Pancreas (tissue), 10 donors: Measurements from ENCODE around the gene MRPL42. TPM values are rescaled to one million over a fixed set of nuclear protein-coding genes. Genes with fewer than 3 reads are reported as not detected.
"Not testable (repeated sequence)": the region's sequence is repeated elsewhere in the genome, so short reads cannot be mapped to it uniquely, and the experiment has no call there.

ENCODE experiments used
- ATAC-seq, 4 donors: fragments of 200-7000 bp; cut with Tn5 transposase; one replicate each; pipeline versions ENCODE4 v1.8.0 to v1.9.1; 2020; ENCODE audit warnings: mild to moderate bottlenecking in 4 of 4, moderate library complexity in 4 of 4
- DNase-seq, 6 donors: peaks; one replicate each; pipeline ENCODE4 v3.0.0-alpha.2; 2020
- FAIRE-seq: peaks from 2 replicates; lab custom pipeline; 2012; peaks lifted over from hg19 to GRCh38; lab: Jason Lieb, UNC
- H3K27ac ChIP-seq, 4 donors: fragments of 200-600 bp; sonication (generic); 1 replicate in 3 of 4; 2 replicates in 1 of 4; pipeline versions ENCODE4 v1.5.0 to v1.8.0; 2020
- H3K27me3 ChIP-seq, 4 donors: fragments of 200-600 bp; one replicate each; pipeline ENCODE4 v1.8.0; 2021
- H3K36me3 ChIP-seq, 3 donors: fragments of 200-600 bp; sonication (generic) in 1 of 3; one replicate each; pipeline versions ENCODE4 v1.5.0 to v1.8.0; 2020 to 2021
- H3K4me1 ChIP-seq, 3 donors: fragments of 200-600 bp; one replicate each; pipeline ENCODE4 v1.8.0; 2021
- H3K4me3 ChIP-seq, 4 donors: fragments of 200-600 bp; sonication (generic) in 2 of 4; one replicate each; pipeline versions ENCODE4 v1.5.0 to v1.8.0; 2020 to 2021
- H3K9me3 ChIP-seq, 4 donors: fragments of 200-600 bp; one replicate each; pipeline ENCODE4 v1.8.0; 2021
- CTCF ChIP-seq, 4 donors: fragments of 200-600 bp; sonication (generic) in 3 of 4; IDR thresholded peaks; one replicate each; pipeline versions ENCODE4 v1.5.0 to v1.8.0; 2021; ENCODE audit warnings: antibody characterized with exemption in 4 of 4
- WGBS, 2 donors: extraction: QIAGEN DNeasy Blood & Tissue Kit; methylation state at CpG; one replicate each; pipeline ENCODE4 v1.1.7; 2013; 5-methylcytosine and 5-hydroxymethylcytosine counted together
- intact Hi-C, 3 donors: fragments of 100-400 bp; cut with DNase I; formaldehyde crosslinking; loops; one replicate each; pipeline versions ENCODE4 v1.11.1 to v1.14.2; 2022
- polyA plus RNA-seq, 2 donors: library from polyadenylated mRNA; stranded (reverse); fragments of 200-250 nt; gene quantifications; one replicate each; pipeline ENCODE4 v1.2.3, GENCODE V29; 2013
- total RNA-seq, 6 donors: library from RNA; stranded (reverse); fragmentation: NEBNext Ultra II Directional in 4 of 6; extraction: Animal tissue kit (Norgen Biotek cat#: 25700) in 4 of 6; gene quantifications; one replicate each; pipeline versions ENCODE4 v1.2.1 to v1.2.4, GENCODE V29; 2021 to 2023
- donor health status: healthy with polysubstance abuse.
- donor health status: DM: no; HTN: no; CAD: no; lungs with moderate emphysema.
- donor health status: DM: no; HTN: no; CAD: no.
- donor health status: control.
- donor health status: control.
- donor health status: Bipolar disorder and iron deficiency.
- donor health status: DM: yes; HTN: yes; CAD: no.
- donor health status: DM: no; HTN: no; CAD: no.
- donor health status: DM: no; HTN: no; CAD: no.
- donor health status: DM: yes; HTN: yes; CAD: no.

MRPL42 gene
- total and polyA plus RNA-seq, 8 donors, result 11.8 to 28.6 (median 22.8) TPM

GRCh38 chr12:93469386-93469785 lies 2.1 kb downstream of the MRPL42 start:
- intact Hi-C loops, result no loop called here
- no peak for DNase-seq
- ATAC-seq, result no peak
- peaks cover 0 to 24% (median 17%) of the 10 kb centered on the region in 3 donors for H3K4me1 ChIP-seq
- H3K4me3 ChIP-seq, result no peak overlapping the region
- H3K27ac ChIP-seq, result no peak overlapping the region
- no peaks in the 10 kb centered on the region for H3K27me3 ChIP-seq
- H3K9me3 ChIP-seq, result no peaks in the 10 kb centered on the region
- no peak for TF ChIP-seq CTCF (IDR thresholded peaks at IDR 0.05)
- H3K36me3 ChIP-seq, result peaks cover 0 to 10% (median 0%) of the 10 kb centered on the region in 3 donors
- FAIRE-seq, result no peak

GRCh38 chr12:93476555-93476954 lies 9.2 kb downstream of the MRPL42 start:
- Histone ChIP-seq H3K27me3 (no peaks in the 10 kb centered on the region), H3K36me3 (peaks cover 0 to 36% (median 7%) of the 10 kb centered on the region in 3 donors), H3K4me1 (no peaks in the 10 kb centered on the region), H3K27ac (no peak overlapping the region), H3K4me3 (no peak overlapping the region), H3K9me3 (no peaks in the 10 kb centered on the region)
- ATAC-seq (no peak), FAIRE-seq (no peak), DNase-seq (no peak)
- intact Hi-C loops, result no loop called here
- TF ChIP-seq CTCF (IDR thresholded peaks at IDR 0.05), result no peak

GRCh38 chr12:93482721-93483120 lies 15.4 kb downstream of the MRPL42 start:
- no peak for DNase-seq
- no peak for FAIRE-seq
- Histone ChIP-seq H3K27ac (no peak overlapping the region), H3K4me1 (peaks cover 0 to 8% (median 5%) of the 10 kb centered on the region in 3 donors), H3K27me3 (no peaks in the 10 kb centered on the region), H3K4me3 (no peak overlapping the region), H3K9me3 (no peaks in the 10 kb centered on the region), H3K36me3 (peaks cover 0 to 37% (median 10%) of the 10 kb centered on the region in 3 donors)
- no peak for TF ChIP-seq CTCF (IDR thresholded peaks at IDR 0.05)
- 96 to 98% methylated on average over 5 of the region's 5 CpGs for WGBS, 2 donors
- no peak for ATAC-seq
- intact Hi-C loops, result no loop called here

GRCh38 chr12:93483151-93483807 lies 16.0 kb downstream of the MRPL42 start:
- Histone ChIP-seq H3K27ac (no peak overlapping the region), H3K36me3 (peaks cover 0 to 39% (median 11%) of the 10 kb centered on the region in 3 donors), H3K4me1 (peaks cover 0 to 8% (median 5%) of the 10 kb centered on the region in 3 donors), H3K9me3 (no peaks in the 10 kb centered on the region), H3K4me3 (no peak overlapping the region), H3K27me3 (no peaks in the 10 kb centered on the region)
- no peak for TF ChIP-seq CTCF (IDR thresholded peaks at IDR 0.05)
- ATAC-seq (no peak), DNase-seq (no peak), FAIRE-seq (no peak)
- intact Hi-C loops, result no loop called here
- WGBS, 2 donors, result 91 to 92% methylated on average over 4 of the region's 4 CpGs

GRCh38 chr12:93484315-93484981 lies 17.1 kb downstream of the MRPL42 start:
- Histone ChIP-seq H3K4me3 (no peak overlapping the region), H3K4me1 (peaks cover 0 to 8% (median 5%) of the 10 kb centered on the region in 3 donors), H3K27ac (no peak overlapping the region), H3K27me3 (no peaks in the 10 kb centered on the region), H3K36me3 (peaks cover 0 to 41% (median 11%) of the 10 kb centered on the region in 3 donors), H3K9me3 (no peaks in the 10 kb centered on the region)
- ATAC-seq, result no peak
- no peak for TF ChIP-seq CTCF (IDR thresholded peaks at IDR 0.05)
- 79 to 81% methylated on average over 8 of the region's 8 CpGs for WGBS, 2 donors
- no peak for DNase-seq
- intact Hi-C loops, result no loop called here
- FAIRE-seq, result no peak

- H3K27ac ChIP-seq, H3K4me3 ChIP-seq, H3K9me3 ChIP-seq, DNase-seq, ATAC-seq, intact Hi-C loops, H3K27me3 ChIP-seq, FAIRE-seq, H3K4me1 ChIP-seq: not testable (repeated sequence)
- no CpG with 5 or more reads among the region's 1 CpG for WGBS, 2 donors
- peaks cover 0 to 15% (median under 1%) of the 10 kb centered on the region in 3 donors for H3K36me3 ChIP-seq
These were observed 25.5 kb downstream of the MRPL42 start for GRCh38 chr12:93492808-93493207.
